Spleen (tissue), 11 donors: ENCODE results near the gene DUOX1. TPM values are rescaled to one million over a fixed set of nuclear protein-coding genes. Genes with fewer than 3 reads are reported as not detected.

Experiments used
- DNase-seq: peaks from one replicate; pipeline ENCODE4 v3.0.0-alpha.2; 2020
- H3K27ac ChIP-seq, 8 donors: fragments of 200-600 bp; sonication (generic) in 7 of 8; 1 replicate in 4 of 8; 2 replicates in 4 of 8; pipeline versions ENCODE4 v1.5.0 to v1.8.0; 2016 to 2021; ENCODE audit warnings: inconsistent platforms in 4 of 8, mild to moderate bottlenecking in 4 of 8, moderate library complexity in 1 of 8
- H3K27me3 ChIP-seq, 7 donors: fragments of 200-600 bp; sonication (generic) in 6 of 7; replicated peaks in 1 of 7; 1 replicate in 4 of 7; 2 replicates in 3 of 7; pipeline versions ENCODE4 v1.5.0 to v1.8.0; 2016 to 2021; ENCODE audit warnings: inconsistent platforms in 3 of 7, mild to moderate bottlenecking in 1 of 7
- H3K36me3 ChIP-seq, 6 donors: fragments of 200-600 bp; sonication (generic) in 5 of 6; 1 replicate in 4 of 6; 2 replicates in 2 of 6; pipeline versions ENCODE4 v1.5.0 to v1.8.0; 2016 to 2021; ENCODE audit warnings: inconsistent platforms in 2 of 6
- H3K4me1 ChIP-seq, 6 donors: fragments of 200-600 bp; sonication (generic) in 5 of 6; 1 replicate in 3 of 6; 2 replicates in 3 of 6; pipeline versions ENCODE4 v1.5.0 to v1.8.0; 2016 to 2021; ENCODE audit warnings: inconsistent platforms in 3 of 6
- H3K4me3 ChIP-seq, 8 donors: fragments of 200-600 bp; sonication (generic) in 7 of 8; 1 replicate in 4 of 8; 2 replicates in 4 of 8; pipeline versions ENCODE4 v1.5.0 to v1.8.0; 2016 to 2021; ENCODE audit warnings: inconsistent platforms in 4 of 8, mild to moderate bottlenecking in 4 of 8, moderate library complexity in 2 of 8
- H3K9me3 ChIP-seq, 8 donors: fragments of 200-600 bp; sonication (generic) in 7 of 8; 1 replicate in 4 of 8; 2 replicates in 4 of 8; pipeline versions ENCODE4 v1.5.0 to v1.8.0; 2016 to 2021; ENCODE audit warnings: inconsistent platforms in 4 of 8
- CTCF ChIP-seq, 11 experiments: fragments of 200-600 bp in 7 of 11; fragments of 450-650 bp in 4 of 11; sonication (generic) in 4 of 11; IDR thresholded peaks in 8 of 11; conservative IDR thresholded peaks in 3 of 11; 1 replicate in 7 of 11; 2 replicates in 4 of 11; pipeline versions ENCODE4 v1.4.0 to v1.8.0; 2016 to 2021; ENCODE audit warnings: antibody characterized with exemption in 11 of 11, inconsistent platforms in 4 of 11, mild to moderate bottlenecking in 1 of 11
- POLR2A ChIP-seq, 3 donors: fragments of 450-650 bp; IDR thresholded peaks; one replicate each; pipeline ENCODE4 v1.5.1; 2017; ENCODE audit warnings: antibody characterized with exemption in 3 of 3, mild to moderate bottlenecking in 1 of 3
- POLR2AphosphoS5 ChIP-seq, 3 donors: sonication (generic); formaldehyde crosslinking; IDR thresholded peaks; one replicate each; pipeline ENCODE4 v1.5.1; 2017; ENCODE audit warnings: antibody characterized with exemption in 3 of 3
- WGBS, 5 donors: extraction: QIAGEN DNeasy Blood & Tissue Kit in 3 of 5; methylation state at CpG; one replicate each; pipeline versions ENCODE4 v1.1.5 to v1.1.7; 2013 to 2018; 5-methylcytosine and 5-hydroxymethylcytosine counted together
- intact Hi-C: fragments of 100-400 bp; cut with DNase I; formaldehyde crosslinking; loops from one replicate; pipeline ENCODE4 v1.15.0; 2023; ENCODE audit warnings: low total_unique reads
- polyA plus RNA-seq, 3 donors: library from polyadenylated mRNA; stranded (reverse); fragments of 200-250 nt; gene quantifications; one replicate each; pipeline ENCODE4 v1.2.1, GENCODE V29; 2013
- total RNA-seq, 7 donors: library from RNA; depleted of rRNA in 3 of 7; stranded (reverse); fragments of >200 nt in 3 of 7; fragmentation: NEBNext Ultra II Directional in 4 of 7; extraction: Animal tissue kit (Norgen Biotek cat#: 25700) in 4 of 7; gene quantifications; one replicate each; pipeline versions ENCODE4 v1.1.0 to v1.2.1, GENCODE V29; 2016 to 2021
- donor health status: healthy with polysubstance abuse.
- donor health status: DM: no; HTN: no; CAD: no; lungs with moderate emphysema.
- donor health status: DM: no; HTN: no; CAD: no.
- donor health status: Bipolar disorder and iron deficiency.
- donor health status: healthy.
- donor health status: DM: no; HTN: no; CAD: no.
- donor health status: DM: yes; HTN: yes; CAD: no.

Gene DUOX1
- total and polyA plus RNA-seq, 10 donors, result 0.04 to 0.28 (median 0.09) TPM; not detected in 5

GRCh38 chr15:45168286-45168685 lies 38.5 kb downstream of the DUOX1 start:
- Histone ChIP-seq H3K27me3 (no peaks in the 10 kb centered on the region), H3K9me3 (no peaks in the 10 kb centered on the region), H3K4me3 (no peak overlapping the region), H3K4me1 (peaks cover 8 to 44% (median 21%) of the 10 kb centered on the region in 6 donors), H3K27ac (peak overlapping the region in 5 of 8 donors; percentile 14 to 98 (median 98)), H3K36me3 (peaks cover 0 to 5% (median 0%) of the 10 kb centered on the region in 6 donors)
- WGBS, 5 donors, result 91 to 96% (median 95%) methylated on average over 4 of the region's 4 CpGs
- intact Hi-C loops, result loop anchor here (10.0 kb wide), 1 partner anchor 227 kb away; no protein-coding TSS in a partner anchor
- TF ChIP-seq POLR2AphosphoS5 (IDR thresholded peaks at IDR 0.05), result no peak
- TF ChIP-seq POLR2A (IDR thresholded peaks at IDR 0.05), result no peak
- no peak for TF ChIP-seq CTCF (IDR thresholded peaks at IDR 0.05 in 8 of 11, conservative IDR thresholded peaks at IDR 0.05 in 3 of 11)
- no peak for DNase-seq

- peaks cover 0 to 5% (median 0%) of the 10 kb centered on the region in 6 donors for H3K36me3 ChIP-seq
- H3K27me3 ChIP-seq, result no peaks in the 10 kb centered on the region
- WGBS, 5 donors, result 86 to 92% (median 90%) methylated on average over 8 to 9 of the region's 9 CpGs
- intact Hi-C loops, result loop anchor here (10.0 kb wide), 1 partner anchor 226 kb away; no protein-coding TSS in a partner anchor
- H3K4me1 ChIP-seq, result peaks cover 8 to 38% (median 21%) of the 10 kb centered on the region in 6 donors
- peak overlapping the region in 6 of 8 donors; percentile 3 to 98 (median 58) for H3K27ac ChIP-seq
- DNase-seq, result no peak
- H3K4me3 ChIP-seq, result no peak overlapping the region
- TF ChIP-seq CTCF (IDR thresholded peaks at IDR 0.05 in 8 of 11, conservative IDR thresholded peaks at IDR 0.05 in 3 of 11) (no peak), POLR2AphosphoS5 (IDR thresholded peaks at IDR 0.05) (no peak), POLR2A (IDR thresholded peaks at IDR 0.05) (no peak)
- no peaks in the 10 kb centered on the region for H3K9me3 ChIP-seq
Observed at GRCh38 chr15:45168751-45169551, 39.2 kb downstream of the DUOX1 start.

GRCh38 chr15:45169608-45170480 lies 40.0 kb downstream of the DUOX1 start:
- no peak for TF ChIP-seq POLR2A (IDR thresholded peaks at IDR 0.05)
- TF ChIP-seq POLR2AphosphoS5 (IDR thresholded peaks at IDR 0.05), result no peak
- TF ChIP-seq CTCF (IDR thresholded peaks at IDR 0.05 in 8 of 11, conservative IDR thresholded peaks at IDR 0.05 in 3 of 11), result no peak
- WGBS, 5 donors, result 51 to 69% (median 64%) methylated on average over 3 to 4 of the region's 4 CpGs
- DNase-seq, result no peak
- Histone ChIP-seq H3K27ac (peak overlapping the region in 5 of 8 donors; percentile 2 to 98 (median 19)), H3K4me1 (peaks cover 8 to 37% (median 21%) of the 10 kb centered on the region in 6 donors), H3K36me3 (peaks cover 0 to 5% (median 0%) of the 10 kb centered on the region in 6 donors), H3K9me3 (no peaks in the 10 kb centered on the region), H3K27me3 (no peaks in the 10 kb centered on the region), H3K4me3 (no peak overlapping the region)
- intact Hi-C loops, result loop anchor here (10.0 kb wide), 1 partner anchor 225 kb away; no protein-coding TSS in a partner anchor
